ENCODE results near the gene SMIM35. TPM values are rescaled to one million over a fixed set of nuclear protein-coding genes. Genes with fewer than 3 reads are reported as not detected.

SMIM35 gene
- total RNA-seq, 4 donors from 2014 or later, result not detected

GRCh38 chr11:117962826-117963225 lies 123.9 kb downstream of the SMIM35 start:
- no peak for DNase-seq
- in situ Hi-C loops (cut with MboI; ENCODE audit: low sequenced_read_pairs in 4 of 4), result no loop called here

GRCh38 chr11:117961896-117962295 lies 124.9 kb downstream of the SMIM35 start:
- Histone ChIP-seq H3K4me1 (no peaks in the 10 kb centered on the region), H3K27ac (no peak overlapping the region), H3K9me3 (no peaks in the 10 kb centered on the region), H3K27me3 (peaks cover 0 to 5% (median 1%) of the 10 kb centered on the region in 3 donors), H3K36me3 (no peaks in the 10 kb centered on the region), H3K4me3 (no peak overlapping the region)
- TF ChIP-seq, protein P1, sequence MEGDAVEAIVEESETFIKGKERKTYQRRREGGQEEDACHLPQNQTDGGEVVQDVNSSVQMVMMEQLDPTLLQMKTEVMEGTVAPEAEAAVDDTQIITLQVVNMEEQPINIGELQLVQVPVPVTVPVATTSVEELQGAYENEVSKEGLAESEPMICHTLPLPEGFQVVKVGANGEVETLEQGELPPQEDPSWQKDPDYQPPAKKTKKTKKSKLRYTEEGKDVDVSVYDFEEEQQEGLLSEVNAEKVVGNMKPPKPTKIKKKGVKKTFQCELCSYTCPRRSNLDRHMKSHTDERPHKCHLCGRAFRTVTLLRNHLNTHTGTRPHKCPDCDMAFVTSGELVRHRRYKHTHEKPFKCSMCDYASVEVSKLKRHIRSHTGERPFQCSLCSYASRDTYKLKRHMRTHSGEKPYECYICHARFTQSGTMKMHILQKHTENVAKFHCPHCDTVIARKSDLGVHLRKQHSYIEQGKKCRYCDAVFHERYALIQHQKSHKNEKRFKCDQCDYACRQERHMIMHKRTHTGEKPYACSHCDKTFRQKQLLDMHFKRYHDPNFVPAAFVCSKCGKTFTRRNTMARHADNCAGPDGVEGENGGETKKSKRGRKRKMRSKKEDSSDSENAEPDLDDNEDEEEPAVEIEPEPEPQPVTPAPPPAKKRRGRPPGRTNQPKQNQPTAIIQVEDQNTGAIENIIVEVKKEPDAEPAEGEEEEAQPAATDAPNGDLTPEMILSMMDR (IDR thresholded peaks at IDR 0.05 in 4 of 5, conservative IDR thresholded peaks at IDR 0.05 in 1 of 5), result no peak
- no peak for TF ChIP-seq POLR2A (IDR thresholded peaks at IDR 0.05)
- ATAC-seq, result no peak
- in situ Hi-C loops (cut with MboI; ENCODE audit: low sequenced_read_pairs in 4 of 4), result no loop called here
- intact Hi-C loops (cut with DNase I; ENCODE audit: low total_unique reads), result no loop called here
- no peak for DNase-seq

More at GRCh38 chr11:117962826-117963225, 123.9 kb downstream of the SMIM35 start:
- Histone ChIP-seq H3K36me3 (no peaks in the 10 kb centered on the region), H3K27me3 (peaks cover 0 to 4% (median 0%) of the 10 kb centered on the region in 3 donors), H3K4me1 (no peaks in the 10 kb centered on the region), H3K9me3 (no peaks in the 10 kb centered on the region), H3K27ac (no peak overlapping the region), H3K4me3 (no peak overlapping the region)
- no peak for TF ChIP-seq POLR2A (IDR thresholded peaks at IDR 0.05)
- TF ChIP-seq, protein P1 (IDR thresholded peaks at IDR 0.05 in 4 of 5, conservative IDR thresholded peaks at IDR 0.05 in 1 of 5), result no peak
- intact Hi-C loops (cut with DNase I; ENCODE audit: low total_unique reads), result no loop called here
- no peak for ATAC-seq

DNA sequence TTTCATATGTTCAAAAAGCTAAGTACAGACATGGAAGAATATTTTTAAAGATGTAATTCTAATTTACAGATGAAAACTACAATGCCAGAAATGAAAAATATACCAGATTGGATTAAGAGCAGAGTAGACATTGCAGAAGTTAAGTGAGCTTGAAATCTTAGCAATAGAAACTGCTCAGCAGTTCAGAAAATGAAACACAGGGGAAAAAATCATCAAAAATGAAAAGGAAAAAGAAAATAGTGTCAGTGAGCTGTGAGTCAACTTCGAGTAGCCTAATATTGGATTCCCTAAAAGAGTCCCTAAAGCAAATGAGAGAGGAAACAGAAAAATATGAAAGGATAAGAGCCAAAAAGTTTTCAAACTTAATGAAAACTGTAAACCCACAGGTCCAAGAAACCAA lies 126.4 kb downstream of the SMIM35 start:
- Histone ChIP-seq H3K4me1 (no peaks in the 10 kb centered on the region), H3K27me3 (peaks cover 0 to 10% (median 0%) of the 10 kb centered on the region in 3 donors), H3K36me3 (no peaks in the 10 kb centered on the region), H3K4me3 (no peak overlapping the region), H3K27ac (no peak overlapping the region), H3K9me3 (no peaks in the 10 kb centered on the region)
- TF ChIP-seq POLR2A (IDR thresholded peaks at IDR 0.05), result no peak
- TF ChIP-seq, protein P1 (IDR thresholded peaks at IDR 0.05 in 4 of 5, conservative IDR thresholded peaks at IDR 0.05 in 1 of 5), result no peak
- ATAC-seq, result no peak
- no peak for DNase-seq
- in situ Hi-C loops (cut with MboI; ENCODE audit: low sequenced_read_pairs in 4 of 4), result no loop called here
- intact Hi-C loops (cut with DNase I; ENCODE audit: low total_unique reads), result no loop called here

DNA sequence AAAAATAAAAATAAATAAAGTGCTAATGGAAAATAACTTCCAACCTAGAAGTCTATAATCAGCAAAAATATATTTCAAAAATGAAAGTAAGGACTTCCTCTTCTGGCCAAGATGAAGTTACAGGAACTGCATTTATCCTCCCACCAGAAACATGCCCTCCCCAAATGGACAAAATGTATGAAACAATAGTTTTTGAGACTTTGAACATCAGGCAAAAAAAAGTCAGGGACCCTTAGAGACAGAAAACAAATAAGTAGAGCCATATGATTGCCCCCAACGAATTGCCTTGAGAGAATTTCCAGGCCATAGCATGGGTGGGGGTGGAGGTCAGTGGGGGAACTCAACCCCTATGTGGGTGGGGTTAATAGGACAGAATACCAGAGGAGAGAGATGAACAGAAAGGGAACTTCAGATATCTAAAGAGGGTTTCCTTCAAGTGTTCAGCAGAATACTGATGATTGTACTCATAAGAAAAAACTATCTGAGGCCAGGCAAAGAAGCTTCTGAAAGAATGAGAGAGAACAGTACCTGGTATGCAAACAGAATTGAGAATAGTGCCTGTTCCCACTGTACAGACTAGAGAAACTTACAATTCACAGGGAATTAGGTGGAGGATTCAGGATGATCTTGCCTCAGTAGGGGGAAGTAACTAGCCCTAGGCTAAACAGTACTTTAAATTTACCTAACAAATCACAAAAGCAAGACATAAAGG lies 127.2 kb downstream of the SMIM35 start:
- H3K4me3 ChIP-seq, result no peak overlapping the region
- H3K4me1 ChIP-seq, result no peaks in the 10 kb centered on the region
- peaks cover 0 to 10% (median 0%) of the 10 kb centered on the region in 3 donors for H3K27me3 ChIP-seq
- intact Hi-C loops (cut with DNase I; ENCODE audit: low total_unique reads) (no loop called here), in situ Hi-C loops (cut with MboI; ENCODE audit: low sequenced_read_pairs in 4 of 4) (no loop called here)
- no peak overlapping the region for H3K27ac ChIP-seq
- no peak for TF ChIP-seq POLR2A (IDR thresholded peaks at IDR 0.05)
- TF ChIP-seq, protein P1 (IDR thresholded peaks at IDR 0.05 in 4 of 5, conservative IDR thresholded peaks at IDR 0.05 in 1 of 5), result no peak
- DNase-seq (no peak), ATAC-seq (no peak)
- no peaks in the 10 kb centered on the region for H3K9me3 ChIP-seq
- H3K36me3 ChIP-seq, result no peaks in the 10 kb centered on the region

Data from gastrocnemius medialis (tissue), 4 donors.